HCT116 (cell line): ENCODE results near the gene UBXN10. TPM values are rescaled to one million over a fixed set of nuclear protein-coding genes. Genes with fewer than 3 reads are reported as not detected.

Experiments
- ATAC-seq: fragments of 200-7000 bp; cut with Tn5 transposase; 2 replicates; pipeline ENCODE4 v1.9.1; 2020; ENCODE audit warnings: mild to moderate bottlenecking, moderate library complexity
- BruUV-seq: library from RNA; stranded (reverse); fragments of 400-500 nt; replicated peaks from 2 replicates; lab custom pipeline; 2021; lab: Mats Ljungman, UMichigan
- CTCF ChIA-PET: fragments of 300-600 bp; sonication (Branson Sonifier 250); formaldehyde crosslinking; loops from one replicate; lab custom pipeline; 2021; ENCODE audit warnings: antibody characterized with exemption; lab: Charles Lee
- POLR2A ChIA-PET: fragments of 300-600, 350-600 bp; sonication (Branson Sonifier 250); formaldehyde crosslinking; loops from one replicate; lab custom pipeline; 2021; ENCODE audit warnings: antibody characterized with exemption; lab: Charles Lee
- RAD21 ChIA-PET, 2 experiments: fragments of 300-600 bp; sonication (Branson Sonifier 250); formaldehyde crosslinking; loops; one replicate each; lab custom pipeline; 2023; ENCODE audit warnings: low total read pairs in 2 of 2; ENCODE audit not compliant: uncharacterized antibody in 2 of 2, unreplicated experiment in 2 of 2, low non-redundant PET in 1 of 2; lab: Charles Lee
- DNase-seq: peaks from one replicate; pipeline ENCODE4 v3.0.0-alpha.2; 2010; ENCODE audit warnings: low read depth, low spot score
- H2AFZ ChIP-seq: fragments of 200-600 bp; shearing (Covaris generic), sonication (generic); 2 replicates; pipeline ENCODE4 v1.6.1; 2017; ENCODE audit warnings: low read depth, mixed run types, mixed read lengths, antibody characterized with exemption, low read length; ENCODE audit not compliant: poor library complexity, severe bottlenecking
- H3K27ac ChIP-seq: 2 replicates; pipeline ENCODE4 v1.5.1; 2012; ENCODE audit warnings: low read depth, low read length
- H3K27me3 ChIP-seq: fragments of 200-600 bp; sonication (generic); 2 replicates; pipeline ENCODE4 v1.6.1; 2016; ENCODE audit warnings: mixed run types, low read length, mixed read lengths; ENCODE audit not compliant: insufficient read depth
- H3K36me3 ChIP-seq, 2 experiments: fragments of 200-500 bp in 1 of 2; fragments of 200-600 bp in 1 of 2; sonication (Bioruptor generic) in 1 of 2; sonication (generic) in 1 of 2; 2 replicates each; pipeline versions ENCODE4 v1.5.1 to v1.6.1; 2014 to 2016; ENCODE audit warnings: low read length in 2 of 2, inconsistent platforms in 1 of 2, mixed read lengths in 1 of 2, mixed run types in 1 of 2; ENCODE audit not compliant: insufficient read depth in 2 of 2, control insufficient read depth in 1 of 2
- H3K4me1 ChIP-seq, 2 experiments: fragments of 200-600 bp in 1 of 2; sonication (generic) in 1 of 2; 2 replicates each; pipeline versions ENCODE4 v1.5.1 to v1.6.1; 2012 to 2017; ENCODE audit warnings: low read length in 2 of 2, inconsistent platforms in 1 of 2, mild to moderate bottlenecking in 1 of 2, mixed read lengths in 1 of 2, mixed run types in 1 of 2, moderate library complexity in 1 of 2; ENCODE audit not compliant: insufficient read depth in 2 of 2, control insufficient read depth in 1 of 2
- H3K4me2 ChIP-seq: fragments of 200-600 bp; sonication (generic); 2 replicates; pipeline ENCODE4 v1.6.1; 2017; ENCODE audit warnings: mixed run types, low read length, mixed read lengths
- H3K4me3 ChIP-seq, 2 experiments: fragments of 200-600 bp in 1 of 2; sonication (generic) in 1 of 2; replicated peaks in 1 of 2; 2 replicates each; pipeline ENCODE4 v1.5.1; 2011 to 2016; ENCODE audit warnings: low read length in 2 of 2, control low read depth in 1 of 2, low read depth in 1 of 2, mild to moderate bottlenecking in 1 of 2, mixed read lengths in 1 of 2, mixed run types in 1 of 2
- H3K79me2 ChIP-seq: fragments of 200-600 bp; sonication (generic); 2 replicates; pipeline ENCODE4 v1.6.1; 2017; ENCODE audit warnings: mild to moderate bottlenecking, mixed run types, low read length, moderate library complexity, mixed read lengths; ENCODE audit not compliant: insufficient read depth
- H3K9ac ChIP-seq: fragments of 200-600 bp; sonication (generic); 2 replicates; pipeline ENCODE4 v1.6.1; 2016; ENCODE audit warnings: low read length, mixed read lengths
- H3K9me2 ChIP-seq: fragments of 200-600 bp; sonication (generic), shearing (Covaris generic); 2 replicates; pipeline ENCODE4 v1.6.1; 2017; ENCODE audit warnings: mixed run types, mild to moderate bottlenecking, moderate library complexity; ENCODE audit not compliant: insufficient read depth
- H3K9me3 ChIP-seq, 2 experiments: fragments of 200-500 bp in 1 of 2; fragments of 200-600 bp in 1 of 2; sonication (Bioruptor generic) in 1 of 2; sonication (generic) in 1 of 2; 2 replicates each; pipeline ENCODE4 v1.6.1; 2014 to 2017; ENCODE audit warnings: low read length in 2 of 2, mixed read lengths in 2 of 2, inconsistent platforms in 1 of 2, low read depth in 1 of 2, mild to moderate bottlenecking in 1 of 2, mixed run types in 1 of 2, moderate library complexity in 1 of 2; ENCODE audit not compliant: control insufficient read depth in 1 of 2, insufficient read depth in 1 of 2
- H4K20me1 ChIP-seq: fragments of 200-600 bp; sonication (generic), shearing (Covaris generic); 2 replicates; pipeline ENCODE4 v1.6.1; 2017; ENCODE audit warnings: mixed run types, mild to moderate bottlenecking, moderate library complexity; ENCODE audit not compliant: insufficient read depth
- CEBPB ChIP-seq: IDR thresholded peaks from 2 replicates; pipeline ENCODE4 v1.6.1; 2012; ENCODE audit warnings: low read depth
- CTCF ChIP-seq, 3 experiments: fragments of 200-600 bp in 1 of 3; sonication (generic) in 1 of 3; IDR thresholded peaks in 2 of 3; conservative IDR thresholded peaks in 1 of 3; 2 replicates each; pipeline ENCODE4 v1.5.1; 2012 to 2017; ENCODE audit warnings: low read depth in 2 of 3, low read length in 2 of 3, antibody characterized with exemption in 1 of 3, borderline replicate concordance in 1 of 3, control low read depth in 1 of 3, mild to moderate bottlenecking in 1 of 3, mixed read lengths in 1 of 3, mixed run types in 1 of 3, moderate library complexity in 1 of 3; ENCODE audit not compliant: insufficient read depth in 1 of 3
- EGR1 ChIP-seq: IDR thresholded peaks from 2 replicates; pipeline ENCODE4 v1.6.1; 2012; ENCODE audit warnings: low read depth
- ELF1 ChIP-seq: IDR thresholded peaks from 2 replicates; pipeline ENCODE4 v1.6.1; 2012; ENCODE audit warnings: low read depth, borderline replicate concordance
- EZH2phosphoT487 ChIP-seq: fragments of 200-600 bp; IDR thresholded peaks from 2 replicates; pipeline ENCODE4 v1.6.1; 2018; ENCODE audit warnings: antibody characterized with exemption, borderline replicate concordance
- JUND ChIP-seq: IDR thresholded peaks from 2 replicates; pipeline ENCODE4 v1.6.1; 2012
- POLR2A ChIP-seq: IDR thresholded peaks from 2 replicates; pipeline ENCODE4 v1.7.0; 2011; ENCODE audit warnings: borderline replicate concordance; ENCODE audit not compliant: insufficient read depth, insufficient read length; ENCODE audit errors: extremely low read depth
- POLR2AphosphoS5 ChIP-seq: IDR thresholded peaks from 2 replicates; pipeline ENCODE4 v1.6.1; 2011; ENCODE audit warnings: mild to moderate bottlenecking, low read depth, low read length, moderate library complexity
- RAD21 ChIP-seq: IDR thresholded peaks from 2 replicates; pipeline ENCODE4 v1.6.1; 2012; ENCODE audit warnings: low read depth, mild to moderate bottlenecking
- REST ChIP-seq: IDR thresholded peaks from 2 replicates; pipeline ENCODE4 v1.6.1; 2012; ENCODE audit warnings: low read depth
- SIN3A ChIP-seq: IDR thresholded peaks from 2 replicates; pipeline ENCODE4 v1.6.1; 2012; ENCODE audit warnings: low read depth
- SRF ChIP-seq: IDR thresholded peaks from 2 replicates; pipeline ENCODE4 v1.6.1; 2012; ENCODE audit warnings: low read depth
- YY1 ChIP-seq: IDR thresholded peaks from 2 replicates; pipeline ENCODE4 v1.6.1; 2011; ENCODE audit warnings: low read length, low read depth, moderate library complexity, mild to moderate bottlenecking; ENCODE audit not compliant: insufficient replicate concordance; ENCODE audit errors: extremely low read depth
- ZFX ChIP-seq: fragments of 450-650 bp; IDR thresholded peaks from 2 replicates; pipeline ENCODE4 v1.6.1; 2017
- ZNF274 ChIP-seq: fragments of 200-500 bp; sonication (Bioruptor generic); IDR thresholded peaks from 2 replicates; pipeline ENCODE4 v1.6.1; 2014; ENCODE audit warnings: mild to moderate bottlenecking, low read depth, low read length, inconsistent platforms
- intact Hi-C: fragments of 100-400 bp; cut with micrococcal nuclease; formaldehyde crosslinking; loops from 2 replicates; pipeline ENCODE4 v1.10.0; 2022
- total RNA-seq: library from RNA; stranded (reverse); gene quantifications from one replicate; pipeline ENCODE4 v1.2.1, GENCODE V29; 2021; ENCODE audit not compliant: unreplicated experiment

The UBXN10 gene
- total RNA-seq, 1 experiment from 2014 or later: not detected

- H3K36me3 ChIP-seq: no peaks in the 10 kb centered on the region
- intact Hi-C loops: loop anchor here (1.0 to 5.0 kb wide), 4 partner anchors 52 to 491 kb away; partner anchors contain the start of gene HTR6
- ChIA-PET CTCF (interaction anchor here (0.7 to 3.5 kb wide), 6 partner anchors 13 to 485 kb away, joined by 3 to 20 read pairs (median 4); partner anchors contain the start of gene OTUD3), RAD21 (no interaction called here), POLR2A (no interaction called here)
- peaks cover 0 to 5% of the 10 kb centered on the region in 2 experiments; a peak in 2 of 4 replicates for H3K4me1 ChIP-seq
- no peak overlapping the region for H3K4me2 ChIP-seq
- ATAC-seq: no peak
- no peak overlapping the region for H3K9ac ChIP-seq
- H3K27ac ChIP-seq: no peak overlapping the region
- no peaks in the 10 kb centered on the region for H3K9me2 ChIP-seq
- BruUV-seq: no TSS peak
- H3K4me3 ChIP-seq: no peak overlapping the region
- no peak overlapping the region for H2AFZ ChIP-seq
- H3K79me2 ChIP-seq: no peaks in the 10 kb centered on the region
- no peaks in the 10 kb centered on the region for H3K9me3 ChIP-seq
- H3K27me3 ChIP-seq: no peaks in the 10 kb centered on the region
- no peak for DNase-seq
- no peaks in the 10 kb centered on the region for H4K20me1 ChIP-seq
- TF ChIP-seq ELF1 (no peak), POLR2A (no peak), REST (no peak), RAD21 (no peak), SRF (no peak), EGR1 (no peak), SIN3A (no peak), JUND (no peak), YY1 (no peak), POLR2AphosphoS5 (no peak), CTCF (IDR thresholded peaks at IDR 0.05 in 2 of 3, conservative IDR thresholded peaks at IDR 0.05 in 1 of 3; ENCODE audit: borderline replicate concordance in 1 of 3, insufficient read depth in 1 of 3, low read depth in 2 of 3, low read length in 2 of 3) (no peak), ZFX (no peak), EZH2phosphoT487 (no peak), CEBPB (no peak), ZNF274 (no peak)
Measured at GRCh38 chr1:20153000-20153418, 32.9 kb upstream of the UBXN10 start.
